Measurements from ENCODE around the gene AKAP13. TPM values are rescaled to one million over a fixed set of nuclear protein-coding genes. Genes with fewer than 3 reads are reported as not detected.
A peak's percentile ranks its signal among the peaks of the same experiment; 100 is the strongest.

The AKAP13 gene
- total RNA-seq, 4 donors from 2014 or later: 332 to 362 (median 351) TPM

GRCh38 chr15:85404176-85404917, 23.9 kb downstream of the AKAP13 start:
- WGBS, 2 donors: 58 to 63% methylated on average over 4 of the region's 4 CpGs
- no peaks in the 10 kb centered on the region for H3K9me3 ChIP-seq
- peak overlapping the region in 3 of 4 donors; percentile 36 to 82 (median 68) for H3K27ac ChIP-seq
- DNase-seq (ENCODE audit: low spot score in 2 of 2): no peak
- TF ChIP-seq EP300 (IDR thresholded peaks at IDR 0.05) (no peak), CTCF (IDR thresholded peaks at IDR 0.05) (no peak), POLR2A (IDR thresholded peaks at IDR 0.05) (no peak)
- no peaks in the 10 kb centered on the region for H3K36me3 ChIP-seq
- H3K27me3 ChIP-seq: no peaks in the 10 kb centered on the region
- H3K4me3 ChIP-seq: no peak overlapping the region
- peaks cover 0 to 68% (median 61%) of the 10 kb centered on the region in 4 donors for H3K4me1 ChIP-seq

- peak overlapping the region in 3 of 4 donors; percentile 36 to 82 (median 68) for H3K27ac ChIP-seq
These were observed 24.8 kb downstream of the AKAP13 start for GRCh38 chr15:85404918-85405866.

GRCh38 chr15:85406916-85407315, 26.5 kb downstream of the AKAP13 start:
- no peak for TF ChIP-seq EP300 (IDR thresholded peaks at IDR 0.05)
- no peak for TF ChIP-seq POLR2A (IDR thresholded peaks at IDR 0.05)
- no peak for TF ChIP-seq CTCF (IDR thresholded peaks at IDR 0.05)
- WGBS, 2 donors: 90 to 97% methylated on average over 4 of the region's 4 CpGs
- H3K4me1 ChIP-seq: peaks cover 0 to 63% (median 52%) of the 10 kb centered on the region in 4 donors

More at GRCh38 chr15:85404918-85405866, 24.8 kb downstream of the AKAP13 start:
- DNase-seq (ENCODE audit: low spot score in 2 of 2): no peak
- no peak overlapping the region for H3K4me3 ChIP-seq
- peaks cover 0 to 68% (median 61%) of the 10 kb centered on the region in 4 donors for H3K4me1 ChIP-seq
- H3K9me3 ChIP-seq: no peaks in the 10 kb centered on the region
- no peaks in the 10 kb centered on the region for H3K36me3 ChIP-seq
- no peak for TF ChIP-seq CTCF (IDR thresholded peaks at IDR 0.05)
- H3K27me3 ChIP-seq: no peaks in the 10 kb centered on the region
- WGBS, 2 donors: 46 to 53% methylated on average over 7 of the region's 7 CpGs

GRCh38 chr15:85407421-85408269, 27.2 kb downstream of the AKAP13 start:
- 86 to 88% methylated on average over 6 of the region's 6 CpGs for WGBS, 2 donors
- Histone ChIP-seq H3K27me3 (no peaks in the 10 kb centered on the region), H3K4me1 (peaks cover 0 to 63% (median 47%) of the 10 kb centered on the region in 4 donors), H3K4me3 (no peak overlapping the region), H3K27ac (peak overlapping the region in 3 of 4 donors; percentile 14 to 77 (median 31)), H3K9me3 (no peaks in the 10 kb centered on the region), H3K36me3 (no peaks in the 10 kb centered on the region)
- DNase-seq (ENCODE audit: low spot score in 2 of 2): no peak
- TF ChIP-seq POLR2A (IDR thresholded peaks at IDR 0.05): no peak
- no peak for TF ChIP-seq CTCF (IDR thresholded peaks at IDR 0.05)
- no peak for TF ChIP-seq EP300 (IDR thresholded peaks at IDR 0.05)

More at GRCh38 chr15:85406916-85407315, 26.5 kb downstream of the AKAP13 start:
- H3K4me3 ChIP-seq: no peak overlapping the region
- H3K27me3 ChIP-seq: no peaks in the 10 kb centered on the region
- peak overlapping the region in 2 of 4 donors; percentile 31 to 77 for H3K27ac ChIP-seq
- H3K9me3 ChIP-seq: no peaks in the 10 kb centered on the region
- no peak for DNase-seq (ENCODE audit: low spot score in 2 of 2)
- no peaks in the 10 kb centered on the region for H3K36me3 ChIP-seq
